GM19035 (cell line): Measurements from ENCODE around the gene TNFRSF18.
"Not testable (repeated sequence)": the region's sequence is repeated elsewhere in the genome, so short reads cannot be mapped to it uniquely, and the experiment has no call there.

Experiments used
- ATAC-seq: cut with Tn5 transposase; IDR thresholded peaks from one replicate; pipeline ENCODE4 v1.9.1; 2021; ENCODE audit not compliant: unreplicated experiment

TNFRSF18 gene

GRCh38 chr1:1199141-1199960, 7.0 kb downstream of the TNFRSF18 start:
- ATAC-seq: no peak

GRCh38 chr1:1198423-1199140, 7.8 kb downstream of the TNFRSF18 start:
- ATAC-seq: no peak

- ATAC-seq: no peak
These were observed 8.6 kb downstream of the TNFRSF18 start for GRCh38 chr1:1197551-1198422.

GRCh38 chr1:1197188-1197500, 9.2 kb downstream of the TNFRSF18 start:
- no peak for ATAC-seq

- ATAC-seq: no peak
These were observed 9.8 kb downstream of the TNFRSF18 start for GRCh38 chr1:1196431-1197187.

- ATAC-seq: not testable (repeated sequence)
These were observed 10.7 kb downstream of the TNFRSF18 start for GRCh38 chr1:1195726-1196125.

- no peak for ATAC-seq
These were observed 11.7 kb downstream of the TNFRSF18 start for GRCh38 chr1:1194723-1195122.

- no peak for ATAC-seq
These were observed 14.7 kb downstream of the TNFRSF18 start for GRCh38 chr1:1191734-1192133.

- ATAC-seq: no peak
These were observed 17.3 kb downstream of the TNFRSF18 start for GRCh38 chr1:1189111-1189510.

- no peak for ATAC-seq
These were observed 18.5 kb downstream of the TNFRSF18 start for GRCh38 chr1:1187938-1188337.

- ATAC-seq: no peak
These were observed 21.2 kb downstream of the TNFRSF18 start for GRCh38 chr1:1185101-1185765.

- ATAC-seq: no peak
These were observed 22.3 kb downstream of the TNFRSF18 start for GRCh38 chr1:1183833-1184775.

- no peak for ATAC-seq
These were observed 23.1 kb downstream of the TNFRSF18 start for GRCh38 chr1:1183221-1183747.

GRCh38 chr1:1182491-1183220, 23.7 kb downstream of the TNFRSF18 start:
- no peak for ATAC-seq

- no peak for ATAC-seq
These were observed 24.4 kb downstream of the TNFRSF18 start for GRCh38 chr1:1181938-1182410.

- no peak for ATAC-seq
These were observed 25.1 kb downstream of the TNFRSF18 start for GRCh38 chr1:1181129-1181937.
